Nephron (organoid): ENCODE measurements around the gene C15orf39.
A peak's percentile ranks its signal among the peaks of the same experiment; 100 is the strongest.

Experiments used
- H3K27ac Mint-ChIP-seq, 3 experiments: 2 replicates each; pipeline ENCODE4 v1.8.0; 2020; ENCODE audit warnings: mixed read lengths in 3 of 3, mild to moderate bottlenecking in 2 of 3, moderate library complexity in 1 of 3
- H3K27me3 Mint-ChIP-seq: 2 replicates; pipeline ENCODE4 v1.8.0; 2021; ENCODE audit warnings: low read depth, mild to moderate bottlenecking, moderate library complexity, mixed read lengths
- H3K36me3 Mint-ChIP-seq: 2 replicates; pipeline ENCODE4 v1.8.0; 2020; ENCODE audit warnings: low read depth, mixed read lengths
- H3K4me1 Mint-ChIP-seq: 2 replicates; pipeline ENCODE4 v1.8.0; 2020; ENCODE audit warnings: mixed read lengths
- H3K4me3 Mint-ChIP-seq, 3 experiments: 2 replicates each; pipeline ENCODE4 v1.8.0; 2020; ENCODE audit warnings: mild to moderate bottlenecking in 3 of 3, mixed read lengths in 3 of 3, moderate library complexity in 2 of 3
- H3K9me3 Mint-ChIP-seq: 2 replicates; pipeline ENCODE4 v1.8.0; 2020; ENCODE audit warnings: mixed read lengths
- TF ChIP-seq, protein P1 (sequence below), 3 experiments: fragments of 200-600 bp; sonication (generic); IDR thresholded peaks; one replicate each; pipeline ENCODE4 v1.5.0; 2021; ENCODE audit warnings: antibody characterized with exemption in 3 of 3; ENCODE audit not compliant: unreplicated experiment in 3 of 3

C15orf39 gene

DNA sequence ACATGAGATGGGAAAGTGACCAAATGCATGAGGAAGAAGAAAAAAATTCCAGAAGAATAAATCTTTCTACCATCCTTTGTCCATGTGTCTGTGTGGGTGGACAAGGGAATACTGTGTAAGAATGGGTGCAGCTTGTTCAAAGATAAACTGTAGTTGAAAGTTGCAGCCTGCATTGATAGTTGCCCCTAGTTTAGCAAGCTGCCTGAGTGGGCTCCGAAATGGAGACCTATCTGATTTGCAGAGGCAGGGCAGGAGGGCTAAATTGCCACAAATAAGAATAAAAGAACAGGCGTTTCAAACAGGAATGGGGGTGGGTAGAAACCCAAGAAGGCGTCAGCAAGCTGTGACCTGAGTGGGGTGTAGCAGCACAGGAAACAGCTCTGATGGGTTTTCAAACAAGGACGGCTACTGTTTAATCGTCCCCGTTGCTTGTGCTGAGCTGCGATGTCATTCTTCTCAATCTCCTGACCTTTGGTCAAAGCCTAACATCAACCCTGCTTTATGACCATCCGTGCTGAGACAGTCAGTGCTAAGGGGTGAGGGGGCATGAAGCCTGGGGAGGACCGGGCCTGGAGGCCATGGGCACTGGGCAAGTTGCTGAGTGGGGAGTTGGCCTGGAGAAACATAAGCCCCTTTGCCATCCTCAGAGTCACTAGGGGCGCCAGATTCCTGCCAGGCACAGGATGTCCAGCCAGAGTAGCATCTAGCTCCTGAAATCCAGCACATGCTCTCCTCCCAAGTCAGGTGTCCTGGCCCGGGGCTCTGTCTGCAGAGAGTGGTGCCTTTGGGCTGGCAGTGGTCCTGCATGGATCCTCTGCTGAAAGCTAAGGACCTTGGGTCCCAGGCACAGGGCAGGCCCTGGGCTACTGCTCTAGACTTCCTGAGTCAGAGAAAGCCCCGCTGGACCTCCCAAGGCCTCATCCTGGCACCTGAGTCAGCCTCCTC lies 19.2 kb upstream of the C15orf39 start:
- no peak overlapping the region for H3K4me3 Mint-ChIP-seq
- TF ChIP-seq, protein P1, sequence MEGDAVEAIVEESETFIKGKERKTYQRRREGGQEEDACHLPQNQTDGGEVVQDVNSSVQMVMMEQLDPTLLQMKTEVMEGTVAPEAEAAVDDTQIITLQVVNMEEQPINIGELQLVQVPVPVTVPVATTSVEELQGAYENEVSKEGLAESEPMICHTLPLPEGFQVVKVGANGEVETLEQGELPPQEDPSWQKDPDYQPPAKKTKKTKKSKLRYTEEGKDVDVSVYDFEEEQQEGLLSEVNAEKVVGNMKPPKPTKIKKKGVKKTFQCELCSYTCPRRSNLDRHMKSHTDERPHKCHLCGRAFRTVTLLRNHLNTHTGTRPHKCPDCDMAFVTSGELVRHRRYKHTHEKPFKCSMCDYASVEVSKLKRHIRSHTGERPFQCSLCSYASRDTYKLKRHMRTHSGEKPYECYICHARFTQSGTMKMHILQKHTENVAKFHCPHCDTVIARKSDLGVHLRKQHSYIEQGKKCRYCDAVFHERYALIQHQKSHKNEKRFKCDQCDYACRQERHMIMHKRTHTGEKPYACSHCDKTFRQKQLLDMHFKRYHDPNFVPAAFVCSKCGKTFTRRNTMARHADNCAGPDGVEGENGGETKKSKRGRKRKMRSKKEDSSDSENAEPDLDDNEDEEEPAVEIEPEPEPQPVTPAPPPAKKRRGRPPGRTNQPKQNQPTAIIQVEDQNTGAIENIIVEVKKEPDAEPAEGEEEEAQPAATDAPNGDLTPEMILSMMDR (IDR thresholded peaks at IDR 0.05; ENCODE audit: unreplicated experiment in 3 of 3), result no peak
- peak overlapping the region; percentile 31 to 62 (median 45) for H3K27ac Mint-ChIP-seq
- no peaks in the 10 kb centered on the region for H3K36me3 Mint-ChIP-seq
- H3K9me3 Mint-ChIP-seq, result no peaks in the 10 kb centered on the region
- peaks cover 11% of the 10 kb centered on the region for H3K27me3 Mint-ChIP-seq
- H3K4me1 Mint-ChIP-seq, result peaks cover 43% of the 10 kb centered on the region

DNA sequence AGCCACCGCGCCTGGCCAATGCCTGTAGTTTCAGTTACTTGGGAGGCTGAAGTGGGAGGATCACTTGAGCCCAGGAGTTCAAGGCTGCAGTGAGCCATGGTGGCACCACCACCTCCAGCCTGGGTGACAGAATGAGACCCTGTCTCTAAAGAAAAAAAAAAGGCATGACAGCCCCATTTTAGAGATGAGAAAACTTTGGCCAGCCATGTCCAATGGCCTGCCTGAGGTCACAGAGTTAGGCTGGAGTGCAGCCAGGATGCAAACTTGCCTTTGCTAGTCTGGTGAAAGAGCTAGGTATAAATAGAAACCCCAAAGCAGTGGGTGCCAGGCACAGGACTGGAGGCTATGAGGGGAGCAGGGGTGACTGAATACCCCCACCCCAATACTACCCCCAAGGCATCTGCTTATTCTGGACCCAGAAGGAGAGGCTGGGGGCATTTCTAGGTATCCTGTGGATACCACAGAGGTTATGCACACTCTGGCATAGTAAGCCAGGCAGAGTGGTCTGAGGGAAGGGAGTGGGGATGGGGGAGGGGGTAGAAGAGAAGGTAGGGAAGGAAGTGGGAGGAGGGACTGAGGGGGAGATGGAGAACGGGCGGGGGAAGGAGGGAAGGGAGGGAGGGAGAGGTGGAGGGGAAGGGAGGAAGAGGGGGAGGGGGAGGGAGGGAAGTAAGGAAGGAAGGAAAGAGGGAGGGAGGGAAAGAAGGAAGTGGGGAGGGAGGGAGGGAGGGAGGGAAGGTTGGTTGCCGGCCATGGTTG lies 16.2 kb upstream of the C15orf39 start:
- TF ChIP-seq, protein P1 (IDR thresholded peaks at IDR 0.05; ENCODE audit: unreplicated experiment in 3 of 3), result no peak
- no peak overlapping the region for H3K4me3 Mint-ChIP-seq
- H3K36me3 Mint-ChIP-seq, result no peaks in the 10 kb centered on the region
- no peaks in the 10 kb centered on the region for H3K27me3 Mint-ChIP-seq
- H3K9me3 Mint-ChIP-seq, result peaks cover 2% of the 10 kb centered on the region
- no peak overlapping the region for H3K27ac Mint-ChIP-seq
- H3K4me1 Mint-ChIP-seq, result peaks cover 19% of the 10 kb centered on the region

GRCh38 chr15:75186044-75186443 lies 15.6 kb upstream of the C15orf39 start:
- Mint-ChIP-seq H3K27ac (no peak overlapping the region), H3K36me3 (no peaks in the 10 kb centered on the region)

GRCh38 chr15:75188499-75188898 lies 13.2 kb upstream of the C15orf39 start:
- TF ChIP-seq, protein P1 (IDR thresholded peaks at IDR 0.05; ENCODE audit: unreplicated experiment in 3 of 3), result no peak
- no peak overlapping the region for H3K4me3 Mint-ChIP-seq
- H3K9me3 Mint-ChIP-seq, result peaks cover 8% of the 10 kb centered on the region
- no peak overlapping the region for H3K27ac Mint-ChIP-seq
- H3K36me3 Mint-ChIP-seq, result no peaks in the 10 kb centered on the region
- peaks cover 8% of the 10 kb centered on the region for H3K27me3 Mint-ChIP-seq
- no peaks in the 10 kb centered on the region for H3K4me1 Mint-ChIP-seq

More at GRCh38 chr15:75186044-75186443, 15.6 kb upstream of the C15orf39 start:
- Mint-ChIP-seq H3K9me3 (peaks cover 2% of the 10 kb centered on the region), H3K4me1 (peaks cover 13% of the 10 kb centered on the region), H3K4me3 (no peak overlapping the region), H3K27me3 (no peaks in the 10 kb centered on the region)
- TF ChIP-seq, protein P1 (IDR thresholded peaks at IDR 0.05; ENCODE audit: unreplicated experiment in 3 of 3), result no peak

DNA sequence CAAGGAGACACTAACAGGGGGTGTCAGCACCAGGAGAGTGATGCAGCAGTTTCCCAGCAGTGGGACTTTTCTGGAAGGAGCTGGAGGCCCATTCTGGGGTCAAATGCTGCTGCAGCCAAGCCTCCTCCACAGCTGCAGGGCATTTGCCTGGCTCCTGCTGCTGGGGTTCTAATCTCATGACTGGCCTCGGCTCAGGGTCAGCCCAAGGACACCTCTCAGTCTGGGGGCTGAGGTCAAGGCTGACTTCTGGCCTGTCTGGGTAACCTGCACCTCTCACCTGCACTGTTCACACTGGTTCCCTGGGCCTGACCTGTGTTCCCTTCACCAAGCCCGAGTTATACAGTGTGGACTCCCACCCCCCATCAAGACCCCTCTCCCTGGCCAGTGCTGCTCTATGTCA lies 10.4 kb upstream of the C15orf39 start:
- Mint-ChIP-seq H3K27me3 (peaks cover 18% of the 10 kb centered on the region), H3K27ac (no peak overlapping the region), H3K4me1 (peaks cover 10% of the 10 kb centered on the region), H3K4me3 (no peak overlapping the region), H3K36me3 (no peaks in the 10 kb centered on the region), H3K9me3 (peaks cover 8% of the 10 kb centered on the region)
- TF ChIP-seq, protein P1 (IDR thresholded peaks at IDR 0.05; ENCODE audit: unreplicated experiment in 3 of 3), result no peak
